ENCODE measurements around the gene GMDS.

Gene GMDS

DNA sequence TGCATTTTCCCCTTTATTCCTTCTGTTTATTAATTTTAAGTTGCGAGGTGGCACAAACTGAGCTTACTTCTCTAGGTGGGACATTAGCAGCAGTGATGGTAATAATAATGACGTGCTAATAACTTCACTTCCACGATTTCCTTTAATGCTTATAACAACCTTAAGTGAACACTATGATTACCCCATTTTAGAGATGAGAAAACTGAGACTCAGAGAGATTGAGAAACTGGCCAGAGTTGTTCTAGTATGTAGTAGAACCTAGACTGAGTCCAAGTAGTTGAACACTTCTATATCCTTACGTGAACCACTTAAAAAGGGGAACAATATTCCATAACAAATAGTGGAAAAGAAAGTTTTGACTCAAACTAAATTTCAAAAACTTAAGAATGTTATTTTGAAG is 297.5 kb downstream of the GMDS start:
- Histone ChIP-seq H3K4me2 (ENCODE audit: low read length) (no peak overlapping the region), H4K91ac (ENCODE audit: low read depth, low read length) (no peak overlapping the region), H3K79me2 (ENCODE audit: control insufficient read depth, insufficient read depth, low read length, poor library complexity) (no peaks in the 10 kb centered on the region), H3K14ac (ENCODE audit: low read length) (no peak overlapping the region), H3K27me3 (ENCODE audit: insufficient read depth, low read length) (no peaks in the 10 kb centered on the region), H3K18ac (ENCODE audit: low read length) (no peak overlapping the region), H4K8ac (ENCODE audit: low read depth, low read length) (no peak overlapping the region), H3K4ac (ENCODE audit: low read depth, low read length) (no peak overlapping the region), H2AFZ (ENCODE audit: insufficient read depth, low read length, poor library complexity) (no peak overlapping the region), H4K12ac (ENCODE audit: low read depth, low read length) (no peak overlapping the region), H2BK12ac (ENCODE audit: low read length) (no peak overlapping the region), H2AK5ac (ENCODE audit: low read length) (no peak overlapping the region), H3K27ac (ENCODE audit: low read depth, low read length) (no peak overlapping the region), H2BK120ac (ENCODE audit: insufficient read depth, low read length, poor library complexity) (no peak overlapping the region), H3K4me1 (ENCODE audit: control insufficient read depth in 1 of 2, insufficient read depth in 2 of 2, low read length in 2 of 2) (peaks cover 0 to 1% of the 10 kb centered on the region in 2 experiments), H3K9me3 (ENCODE audit: insufficient read depth, low read depth, low read length) (no peaks in the 10 kb centered on the region), H3K4me3 (ENCODE audit: low read depth, low read length) (no peak overlapping the region), H3K79me1 (ENCODE audit: low read length) (no peaks in the 10 kb centered on the region), H2BK5ac (ENCODE audit: low read depth, low read length, poor library complexity) (no peak overlapping the region), H3K23ac (ENCODE audit: low read length) (no peak overlapping the region), H3K9ac (ENCODE audit: low read length) (no peak overlapping the region), H3K36me3 (ENCODE audit: control insufficient read depth in 1 of 2, insufficient read depth in 2 of 2, low read length in 2 of 2) (no peaks in the 10 kb centered on the region)
- no peak for DNase-seq
- no CpG with 5 or more reads among the region's 4 CpGs for WGBS (ENCODE audit: extremely low coverage, insufficient coverage, insufficient read length)

- no peak overlapping the region for H4K91ac ChIP-seq (ENCODE audit: low read depth, low read length)
- no peak overlapping the region for H2BK12ac ChIP-seq (ENCODE audit: low read length)
- no peak overlapping the region for H3K4ac ChIP-seq (ENCODE audit: low read depth, low read length)
- H2BK120ac ChIP-seq (ENCODE audit: insufficient read depth, low read length, poor library complexity): no peak overlapping the region
- H2AFZ ChIP-seq (ENCODE audit: insufficient read depth, low read length, poor library complexity): no peak overlapping the region
- H3K79me1 ChIP-seq (ENCODE audit: low read length): no peaks in the 10 kb centered on the region
- WGBS (ENCODE audit: extremely low coverage, insufficient coverage, insufficient read length): no CpG with 5 or more reads among the region's 3 CpGs
- no peaks in the 10 kb centered on the region for H3K36me3 ChIP-seq (ENCODE audit: control insufficient read depth in 1 of 2, insufficient read depth in 2 of 2, low read length in 2 of 2)
- no peaks in the 10 kb centered on the region for H3K27me3 ChIP-seq (ENCODE audit: insufficient read depth, low read length)
- H3K14ac ChIP-seq (ENCODE audit: low read length): no peak overlapping the region
- no peak overlapping the region for H4K12ac ChIP-seq (ENCODE audit: low read depth, low read length)
- no peaks in the 10 kb centered on the region for H3K79me2 ChIP-seq (ENCODE audit: control insufficient read depth, insufficient read depth, low read length, poor library complexity)
- no peak for DNase-seq
- no peak overlapping the region for H3K23ac ChIP-seq (ENCODE audit: low read length)
- no peak overlapping the region for H3K4me2 ChIP-seq (ENCODE audit: low read length)
- H3K4me3 ChIP-seq (ENCODE audit: low read depth, low read length): no peak overlapping the region
- no peak overlapping the region for H3K27ac ChIP-seq (ENCODE audit: low read depth, low read length)
- H4K8ac ChIP-seq (ENCODE audit: low read depth, low read length): no peak overlapping the region
- H2BK5ac ChIP-seq (ENCODE audit: low read depth, low read length, poor library complexity): no peak overlapping the region
- H3K9ac ChIP-seq (ENCODE audit: low read length): no peak overlapping the region
- no peak overlapping the region for H3K18ac ChIP-seq (ENCODE audit: low read length)
- no peak overlapping the region for H2AK5ac ChIP-seq (ENCODE audit: low read length)
- no peaks in the 10 kb centered on the region for H3K4me1 ChIP-seq (ENCODE audit: control insufficient read depth in 1 of 2, insufficient read depth in 2 of 2, low read length in 2 of 2)
- H3K9me3 ChIP-seq (ENCODE audit: insufficient read depth, low read depth, low read length): no peaks in the 10 kb centered on the region
Observed at GRCh38 chr6:1946583-1946982, 298.8 kb downstream of the GMDS start.

DNA sequence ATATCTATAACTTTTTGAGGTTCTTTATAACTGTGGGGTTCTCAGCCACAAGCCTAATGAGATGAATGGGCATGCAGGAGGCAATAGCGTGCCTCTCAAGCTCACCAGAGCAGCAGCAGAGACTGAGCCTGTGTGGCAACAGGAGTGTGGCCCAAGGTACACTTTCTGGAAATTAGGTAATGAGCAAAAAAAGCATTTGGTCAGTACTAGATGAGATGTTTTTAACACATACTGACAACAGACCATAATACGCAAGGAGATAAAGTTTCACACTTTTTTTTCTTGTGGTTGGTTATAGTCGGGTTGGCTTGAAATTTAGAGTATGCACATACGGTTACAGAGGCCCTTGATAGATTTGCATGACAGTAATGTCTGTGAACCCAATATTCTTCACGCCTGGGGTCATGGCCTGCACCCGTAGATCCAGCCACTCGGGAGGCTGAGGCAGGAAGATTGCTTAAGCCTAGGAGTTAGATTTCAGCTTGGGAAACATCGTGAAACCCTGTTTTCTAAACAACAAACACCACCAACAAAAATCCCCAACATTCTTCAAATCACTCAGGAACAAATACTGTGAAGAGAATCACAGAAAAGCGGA is 300.1 kb downstream of the GMDS start:
- DNase-seq: no peak
- no peaks in the 10 kb centered on the region for H3K36me3 ChIP-seq (ENCODE audit: control insufficient read depth in 1 of 2, insufficient read depth in 2 of 2, low read length in 2 of 2)
- no peak overlapping the region for H3K18ac ChIP-seq (ENCODE audit: low read length)
- no peaks in the 10 kb centered on the region for H3K9me3 ChIP-seq (ENCODE audit: insufficient read depth, low read depth, low read length)
- no peak overlapping the region for H3K4me3 ChIP-seq (ENCODE audit: low read depth, low read length)
- no peak overlapping the region for H4K8ac ChIP-seq (ENCODE audit: low read depth, low read length)
- no peak overlapping the region for H3K27ac ChIP-seq (ENCODE audit: low read depth, low read length)
- H3K14ac ChIP-seq (ENCODE audit: low read length): no peak overlapping the region
- no peak overlapping the region for H3K4me2 ChIP-seq (ENCODE audit: low read length)
- no peak overlapping the region for H2BK12ac ChIP-seq (ENCODE audit: low read length)
- H3K4me1 ChIP-seq (ENCODE audit: control insufficient read depth in 1 of 2, insufficient read depth in 2 of 2, low read length in 2 of 2): no peaks in the 10 kb centered on the region
- H2AK5ac ChIP-seq (ENCODE audit: low read length): no peak overlapping the region
- no peak overlapping the region for H2BK5ac ChIP-seq (ENCODE audit: low read depth, low read length, poor library complexity)
- H3K9ac ChIP-seq (ENCODE audit: low read length): no peak overlapping the region
- H2BK120ac ChIP-seq (ENCODE audit: insufficient read depth, low read length, poor library complexity): no peak overlapping the region
- no peak overlapping the region for H3K23ac ChIP-seq (ENCODE audit: low read length)
- no peaks in the 10 kb centered on the region for H3K79me2 ChIP-seq (ENCODE audit: control insufficient read depth, insufficient read depth, low read length, poor library complexity)
- H2AFZ ChIP-seq (ENCODE audit: insufficient read depth, low read length, poor library complexity): no peak overlapping the region
- H3K4ac ChIP-seq (ENCODE audit: low read depth, low read length): no peak overlapping the region
- no CpG with 5 or more reads among the region's 9 CpGs for WGBS (ENCODE audit: extremely low coverage, insufficient coverage, insufficient read length)
- H3K27me3 ChIP-seq (ENCODE audit: insufficient read depth, low read length): no peaks in the 10 kb centered on the region
- H3K79me1 ChIP-seq (ENCODE audit: low read length): no peaks in the 10 kb centered on the region
- H4K12ac ChIP-seq (ENCODE audit: low read depth, low read length): no peak overlapping the region
- no peak overlapping the region for H4K91ac ChIP-seq (ENCODE audit: low read depth, low read length)

- H3K18ac ChIP-seq (ENCODE audit: low read length): no peak overlapping the region
- no peak for DNase-seq
- H3K14ac ChIP-seq (ENCODE audit: low read length): no peak overlapping the region
- no peaks in the 10 kb centered on the region for H3K4me1 ChIP-seq (ENCODE audit: control insufficient read depth in 1 of 2, insufficient read depth in 2 of 2, low read length in 2 of 2)
- H2BK12ac ChIP-seq (ENCODE audit: low read length): no peak overlapping the region
- no peaks in the 10 kb centered on the region for H3K36me3 ChIP-seq (ENCODE audit: control insufficient read depth in 1 of 2, insufficient read depth in 2 of 2, low read length in 2 of 2)
- no peaks in the 10 kb centered on the region for H3K79me1 ChIP-seq (ENCODE audit: low read length)
- H3K23ac ChIP-seq (ENCODE audit: low read length): no peak overlapping the region
- no peak overlapping the region for H4K8ac ChIP-seq (ENCODE audit: low read depth, low read length)
- no peak overlapping the region for H4K91ac ChIP-seq (ENCODE audit: low read depth, low read length)
- no CpG with 5 or more reads among the region's 6 CpGs for WGBS (ENCODE audit: extremely low coverage, insufficient coverage, insufficient read length)
- H3K4me2 ChIP-seq (ENCODE audit: low read length): no peak overlapping the region
- no peak overlapping the region for H4K12ac ChIP-seq (ENCODE audit: low read depth, low read length)
- no peak overlapping the region for H3K4ac ChIP-seq (ENCODE audit: low read depth, low read length)
- H3K9me3 ChIP-seq (ENCODE audit: insufficient read depth, low read depth, low read length): no peaks in the 10 kb centered on the region
- H2AK5ac ChIP-seq (ENCODE audit: low read length): no peak overlapping the region
- no peak overlapping the region for H2BK120ac ChIP-seq (ENCODE audit: insufficient read depth, low read length, poor library complexity)
- H3K27ac ChIP-seq (ENCODE audit: low read depth, low read length): no peak overlapping the region
- no peak overlapping the region for H2AFZ ChIP-seq (ENCODE audit: insufficient read depth, low read length, poor library complexity)
- H3K9ac ChIP-seq (ENCODE audit: low read length): no peak overlapping the region
- no peaks in the 10 kb centered on the region for H3K27me3 ChIP-seq (ENCODE audit: insufficient read depth, low read length)
- no peak overlapping the region for H2BK5ac ChIP-seq (ENCODE audit: low read depth, low read length, poor library complexity)
- no peak overlapping the region for H3K4me3 ChIP-seq (ENCODE audit: low read depth, low read length)
- H3K79me2 ChIP-seq (ENCODE audit: control insufficient read depth, insufficient read depth, low read length, poor library complexity): no peaks in the 10 kb centered on the region
Observed at GRCh38 chr6:1942834-1943233, 302.6 kb downstream of the GMDS start.
